ENCODE measurements around the gene E2F8. TPM values are rescaled to one million over a fixed set of nuclear protein-coding genes. Genes with fewer than 3 reads are reported as not detected.

E2F8 gene
- total and polyA plus RNA-seq, 9 of the 15 experiments (the other 6 are each of a cell fraction or from before 2014, with no cell fraction given), result 6.9 to 23.6 (median 12.1) TPM

- TF ChIP-seq PBX2 (CRISPR knock-in tag; IDR thresholded peaks at IDR 0.05; ENCODE audit: low read depth) (no peak), PBX2 (tag; conservative IDR thresholded peaks at IDR 0.05; ENCODE audit: low read depth) (no peak), POLR2A (conservative IDR thresholded peaks at IDR 0.05) (peak; percentile 65), RBM25 (IDR thresholded peaks at IDR 0.05; ENCODE audit: low read depth, low read length, severe bottlenecking) (no peak), ZNF354B (CRISPR knock-in tag; IDR thresholded peaks at IDR 0.05) (no peak), SIX5 (IDR thresholded peaks at IDR 0.05; ENCODE audit: borderline replicate concordance in 1 of 2, insufficient read depth in 1 of 2, low read depth in 1 of 2, low read length in 2 of 2) (no peak), GMEB1 (CRISPR knock-in tag; IDR thresholded peaks at IDR 0.05) (no peak), ZBTB5 (IDR thresholded peaks at IDR 0.05) (no peak), RBM14 (IDR thresholded peaks at IDR 0.05; ENCODE audit: borderline replicate concordance, insufficient read depth, low read depth, low read length) (no peak), ZBTB49 (CRISPR knock-in tag; IDR thresholded peaks at IDR 0.05; ENCODE audit: borderline replicate concordance) (no peak), TAF7 (tag; IDR thresholded peaks at IDR 0.05) (no peak), ZBTB2 (IDR thresholded peaks at IDR 0.05) (no peak), THAP7 (CRISPR knock-in tag; IDR thresholded peaks at IDR 0.05) (no peak), ERF (CRISPR knock-in tag; IDR thresholded peaks at IDR 0.05) (peak; percentile 44; the same call in 1 of the 2 replicates), ZSCAN29 (IDR thresholded peaks at IDR 0.05) (no peak)
Measured at GRCh38 chr11:19241260-19242178, 774 bp upstream of the E2F8 start (continued).

Measured in K562 (cell line).